HL-60/S4 treated with phorbol 12-myristate 13-acetate at 8.2 ng/mL for 4 days and 3 days (cell line): ENCODE measurements around the gene ZNF664.
"Not testable (repeated sequence)": the region's sequence is repeated elsewhere in the genome, so short reads cannot be mapped to it uniquely, and the experiment has no call there.

Experiments
- in situ Hi-C: fragments of 300-500 bp; cut with MboI; formaldehyde crosslinking; loops from 2 replicates; pipeline ENCODE4 v1.15.0; 2022; ENCODE audit warnings: low sequenced_read_pairs

ZNF664 gene

GRCh38 chr12:123941000-123941399 is 32.0 kb upstream of the ZNF664 start:
- in situ Hi-C loops = no loop called here

DNA sequence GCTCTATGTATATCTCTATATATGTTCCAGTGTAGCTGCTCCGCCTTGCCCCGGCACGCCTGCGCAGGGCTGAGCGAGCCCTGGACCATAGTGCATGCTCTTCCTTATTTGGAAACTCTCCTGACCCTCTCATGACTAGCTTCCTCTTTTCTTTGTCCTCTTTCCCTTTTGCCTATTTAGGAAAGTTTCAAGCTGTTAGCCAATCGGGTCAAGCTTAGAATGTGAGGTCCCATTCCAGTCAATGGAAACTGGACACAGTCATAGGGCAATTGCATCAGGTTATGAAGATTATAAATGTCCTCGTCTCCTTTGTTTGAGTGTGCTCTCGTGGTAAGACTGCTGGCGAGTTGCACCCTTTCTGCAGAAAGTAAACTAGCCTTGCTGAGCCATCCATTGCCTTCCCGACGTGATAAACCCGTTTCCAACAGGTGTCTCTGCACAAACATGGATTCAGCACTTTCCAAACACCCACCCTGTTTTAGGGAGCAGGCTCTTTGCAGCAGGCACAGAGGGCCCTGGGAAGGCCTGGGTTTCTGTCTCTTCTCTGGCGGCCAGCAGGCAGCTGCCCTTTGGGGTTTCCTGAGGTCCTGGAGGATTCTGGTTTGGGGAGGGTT is 31.3 kb upstream of the ZNF664 start:
- in situ Hi-C loops = no loop called here

- in situ Hi-C loops = no loop called here
Observed at GRCh38 chr12:123942238-123942653, 30.8 kb upstream of the ZNF664 start.

DNA sequence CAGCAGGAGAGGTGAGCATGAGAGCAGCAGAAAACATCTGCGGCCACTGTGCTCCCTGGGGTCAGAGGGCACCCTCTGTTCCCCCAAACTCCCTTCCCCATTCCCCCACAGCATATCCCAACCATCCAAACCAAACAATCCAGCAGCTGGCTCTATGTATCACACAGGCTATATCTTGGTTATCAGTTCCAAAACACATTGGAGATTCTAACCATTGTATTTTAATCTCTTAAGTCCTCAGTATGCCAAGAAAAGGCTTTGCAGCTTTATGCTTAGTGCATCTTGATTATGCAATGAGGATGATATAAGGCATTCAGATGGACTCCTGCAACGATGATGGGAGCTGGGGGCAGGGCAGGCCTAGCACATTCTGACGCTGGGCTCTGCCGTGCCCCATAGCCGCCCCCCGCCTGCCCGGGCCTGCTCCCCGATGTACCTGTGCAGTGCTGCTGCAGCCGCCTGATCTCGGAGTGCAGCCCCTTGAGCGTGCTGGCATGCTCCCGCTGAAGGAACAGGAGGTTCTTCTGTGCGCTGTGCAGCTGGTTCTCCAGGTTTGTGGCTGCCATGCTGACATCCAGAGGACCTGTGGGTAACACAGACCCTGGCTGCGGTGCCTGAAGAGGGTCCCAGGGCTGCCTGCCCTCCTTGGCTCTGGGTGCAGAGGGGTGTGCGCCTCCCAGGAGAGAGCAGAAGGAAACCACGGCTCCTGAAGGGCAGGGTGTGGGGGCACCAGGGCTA is 29.9 kb upstream of the ZNF664 start:
- in situ Hi-C loops = no loop called here

DNA sequence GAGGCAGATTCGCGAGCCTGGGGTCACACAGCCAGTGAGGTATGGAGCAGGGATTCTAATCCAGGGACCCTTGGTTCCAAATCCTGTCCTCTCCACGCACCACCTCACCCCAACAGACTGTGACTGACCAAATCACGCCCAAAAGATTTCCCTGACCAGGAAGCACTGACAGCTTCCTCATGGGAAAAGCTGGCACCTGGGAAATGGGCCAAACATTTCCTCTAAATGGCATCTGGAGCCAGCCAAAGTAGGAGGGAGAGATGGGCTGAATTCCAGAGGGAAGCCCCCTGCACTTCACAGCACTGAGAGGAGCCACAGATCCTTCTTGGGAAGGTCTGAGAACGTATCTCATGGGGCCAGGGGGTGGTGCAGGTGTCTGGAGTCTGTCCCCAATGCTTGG is 29.2 kb upstream of the ZNF664 start:
- in situ Hi-C loops = no loop called here

DNA sequence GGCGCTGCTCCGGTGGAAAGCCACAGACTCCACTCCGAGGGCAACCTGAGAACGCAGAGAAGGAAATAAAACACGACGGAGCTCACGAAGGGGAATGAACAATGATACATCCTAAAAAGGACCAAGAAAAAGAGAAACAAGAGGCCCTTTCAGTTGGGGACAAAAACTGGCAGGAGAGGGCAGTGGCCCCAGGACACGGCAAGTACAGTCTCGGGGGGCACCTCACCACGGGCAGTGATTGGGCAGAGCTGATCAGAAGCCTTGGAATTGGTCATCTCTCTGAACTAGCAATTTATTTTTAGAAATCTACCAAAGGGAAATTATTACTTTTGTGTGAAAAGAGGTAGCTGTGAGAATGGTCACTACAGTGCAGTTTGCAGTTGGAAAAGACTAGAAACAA is 28.3 kb upstream of the ZNF664 start:
- in situ Hi-C loops = no loop called here

- in situ Hi-C loops = no loop called here
Observed at GRCh38 chr12:123945287-123946151, 27.5 kb upstream of the ZNF664 start.

DNA sequence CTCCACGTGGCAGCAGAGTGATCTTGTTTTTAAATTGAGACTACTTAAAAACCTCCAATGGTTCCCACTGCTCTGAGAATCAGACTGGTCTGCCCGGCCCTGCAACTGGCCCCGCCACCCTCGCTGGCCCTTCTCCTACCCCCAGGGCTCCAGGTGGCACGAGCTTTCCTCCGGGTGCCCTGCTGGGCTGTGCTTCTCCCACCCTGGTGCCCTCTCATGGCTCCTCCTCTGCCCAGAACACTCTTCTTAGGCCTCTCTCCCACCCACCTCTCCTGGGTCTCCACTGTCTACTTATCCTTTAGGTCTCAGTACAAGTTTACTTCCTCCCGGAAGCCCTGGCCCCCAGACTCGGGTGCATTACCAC is 26.9 kb upstream of the ZNF664 start:
- in situ Hi-C loops = no loop called here

- in situ Hi-C loops = not testable (repeated sequence)
Observed at GRCh38 chr12:123946516-123947505, 26.2 kb upstream of the ZNF664 start.

DNA sequence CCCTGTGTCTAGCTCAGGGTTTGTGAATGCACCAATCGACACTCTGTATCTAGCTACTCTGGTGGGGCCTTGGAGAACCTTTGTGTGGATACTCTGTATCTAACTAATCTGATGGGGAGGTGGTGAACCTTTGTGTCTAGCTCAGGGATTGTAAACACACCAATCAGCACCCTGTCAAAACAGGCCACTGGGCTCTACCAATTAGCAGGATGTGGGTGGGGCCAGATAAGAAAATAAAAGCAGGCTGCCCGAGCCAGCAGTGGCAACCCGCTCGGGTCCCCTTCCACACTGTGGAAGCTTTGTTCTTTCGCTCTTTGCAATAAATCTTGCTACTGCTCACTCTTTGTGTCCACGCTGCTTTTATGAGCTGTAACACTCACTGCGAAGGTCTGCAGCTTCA is 25.5 kb upstream of the ZNF664 start:
- in situ Hi-C loops = not testable (repeated sequence)

DNA sequence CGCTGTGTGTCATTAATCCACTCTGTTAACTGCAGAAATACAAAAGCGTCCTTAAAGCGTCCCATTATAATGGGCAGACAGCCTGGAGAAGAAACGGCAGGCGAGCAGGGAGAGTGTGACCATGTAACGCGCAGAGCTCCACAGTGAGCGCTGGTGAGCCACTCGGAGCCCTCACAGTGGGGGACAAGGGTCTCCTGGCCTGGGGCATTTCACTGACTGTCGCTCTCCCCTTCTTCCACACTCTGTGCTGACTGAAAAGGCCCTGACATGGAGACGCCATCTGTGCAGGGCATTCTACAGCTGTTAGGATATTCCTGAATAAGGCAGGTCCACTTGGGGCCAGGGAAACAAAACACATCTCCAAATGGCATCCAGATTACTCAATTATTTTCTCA is 24.6 kb upstream of the ZNF664 start:
- in situ Hi-C loops = no loop called here

GRCh38 chr12:123948796-123949769 is 23.9 kb upstream of the ZNF664 start:
- in situ Hi-C loops = no loop called here

GRCh38 chr12:123949770-123950165 is 23.2 kb upstream of the ZNF664 start:
- in situ Hi-C loops = no loop called here

DNA sequence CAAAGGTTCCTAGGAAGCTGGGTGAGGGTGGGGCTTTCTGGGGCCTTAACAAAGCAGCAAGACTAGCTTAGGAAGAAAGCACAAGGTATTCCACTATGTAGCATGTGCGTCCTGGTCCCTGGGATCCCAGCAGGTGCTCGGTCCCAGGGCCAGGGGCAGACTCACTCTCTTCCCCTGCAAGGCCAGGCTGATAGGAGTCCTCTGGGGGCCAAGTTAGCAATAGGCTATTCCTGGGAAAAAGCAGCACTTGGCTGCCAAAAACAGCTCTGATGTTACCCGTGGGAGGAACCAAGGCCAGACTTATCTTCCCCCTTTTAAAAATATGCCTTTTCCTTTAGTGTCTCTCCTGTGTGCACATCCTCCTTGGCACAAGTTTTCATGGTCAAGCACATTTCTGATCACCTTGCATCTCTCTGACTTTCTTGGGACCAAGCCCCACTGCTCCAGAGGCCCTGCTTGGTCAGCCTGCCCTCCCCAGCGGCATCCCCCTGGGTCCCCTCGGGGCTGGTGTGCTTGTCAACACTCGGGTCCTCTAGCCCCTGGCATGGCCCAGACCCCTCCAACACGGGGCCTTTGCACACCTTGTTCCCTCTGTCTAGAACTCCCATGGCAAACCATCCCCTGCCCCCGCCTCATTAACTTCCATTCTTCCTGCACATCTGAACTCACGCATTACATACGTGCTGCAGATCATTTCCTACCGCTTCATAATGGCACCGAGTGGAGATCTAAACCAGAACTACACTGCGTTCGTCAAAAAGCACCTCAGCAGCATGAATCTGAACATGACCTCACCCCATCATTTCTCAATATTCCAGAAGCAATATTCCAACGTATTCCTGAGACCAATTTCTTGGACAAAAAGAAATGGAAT is 22.3 kb upstream of the ZNF664 start:
- in situ Hi-C loops = no loop called here

DNA sequence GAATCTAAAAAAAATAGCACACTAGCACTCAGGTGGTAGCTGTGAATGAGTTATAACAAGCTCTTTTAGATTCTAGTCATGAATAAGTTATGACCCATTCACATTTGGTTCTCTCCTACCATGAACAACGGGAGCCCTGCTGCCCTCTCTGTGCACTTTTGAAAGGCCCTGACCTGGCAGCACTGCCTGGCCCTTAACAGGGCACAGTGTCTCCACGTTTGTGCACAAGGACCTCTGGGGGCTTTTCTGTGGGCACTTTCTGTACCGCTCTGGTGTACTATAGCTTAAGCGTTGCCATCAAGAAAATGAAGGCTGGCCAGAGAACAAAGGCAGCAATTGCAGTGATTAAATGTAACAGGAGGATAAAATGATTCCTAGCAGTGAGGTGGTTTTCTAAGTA is 21.5 kb upstream of the ZNF664 start:
- in situ Hi-C loops = no loop called here

DNA sequence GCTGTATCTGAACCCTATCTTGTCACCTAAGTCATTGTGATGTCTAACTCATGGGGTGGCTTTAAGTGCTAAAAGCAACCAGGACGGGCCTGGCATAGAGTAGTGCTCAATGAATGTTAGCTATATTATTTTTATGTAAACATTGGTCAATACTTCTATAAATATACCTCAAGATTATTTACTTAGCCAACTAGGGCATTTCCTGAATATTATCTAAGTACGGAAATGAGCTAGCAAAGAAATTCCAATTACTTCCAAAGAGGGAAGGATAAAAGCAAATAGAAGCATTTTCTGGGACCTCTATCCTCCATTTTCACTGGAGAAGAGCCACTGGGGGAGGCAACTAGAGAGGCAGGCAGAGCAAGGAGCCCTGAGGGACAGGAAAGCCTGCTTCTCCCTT is 21.0 kb upstream of the ZNF664 start:
- in situ Hi-C loops = no loop called here

- in situ Hi-C loops = no loop called here
Observed at GRCh38 chr12:123954647-123955350, 18.2 kb upstream of the ZNF664 start.

DNA sequence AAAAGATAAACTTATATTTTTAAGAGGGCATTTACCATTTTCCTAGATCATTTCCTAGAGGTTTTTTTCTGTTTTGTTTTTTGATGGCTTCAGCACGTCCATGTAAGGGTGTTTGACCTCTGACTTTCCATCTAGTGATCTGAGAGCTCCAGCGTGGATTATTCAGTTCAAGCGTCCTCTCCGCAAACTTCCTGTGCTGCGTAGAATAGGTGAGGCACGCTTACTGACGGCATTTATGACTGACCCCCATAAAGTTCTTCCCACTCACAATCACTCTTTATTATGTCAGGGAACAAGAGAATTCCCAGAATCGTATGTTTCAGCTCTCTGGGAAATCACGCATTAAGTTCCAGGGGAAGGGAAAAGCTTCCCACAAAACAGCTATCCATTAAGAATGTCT is 16.8 kb upstream of the ZNF664 start:
- in situ Hi-C loops = no loop called here
